Stimulated activated CD4-positive, alpha-beta T cell treated with anti-CD3 and anti-CD28 coated beads, Interleukin-12 subunit alpha, Interleukin-12 subunit beta, amount 100 ng/mL, for 24 hours (primary cell): ENCODE data around the gene AGPS.
"Not testable (repeated sequence)": the region's sequence is repeated elsewhere in the genome, so short reads cannot be mapped to it uniquely, and the experiment has no call there.

Source experiments
- DNase-seq, 2 experiments: peaks; one replicate each; pipeline ENCODE4 v3.0.0-alpha.2; 2020; ENCODE audit warnings: low read depth in 2 of 2

The AGPS gene

GRCh38 chr2:177550264-177551200 is 158.0 kb downstream of the AGPS start:
- no peak for DNase-seq

- DNase-seq, result not testable (repeated sequence)
Measured at GRCh38 chr2:177551360-177551759, 158.8 kb downstream of the AGPS start.

GRCh38 chr2:177551989-177552421 is 159.4 kb downstream of the AGPS start:
- DNase-seq, result no peak

- DNase-seq, result peak; percentile 77 to 78
Measured at GRCh38 chr2:177552422-177553175, 160.0 kb downstream of the AGPS start.

- no peak for DNase-seq
Measured at GRCh38 chr2:177553176-177553884, 160.8 kb downstream of the AGPS start.

GRCh38 chr2:177554365-177554764 is 161.8 kb downstream of the AGPS start:
- no peak for DNase-seq

GRCh38 chr2:177556153-177556552 is 163.6 kb downstream of the AGPS start:
- DNase-seq, result no peak

- DNase-seq, result no peak
Measured at GRCh38 chr2:177557794-177558193, 165.2 kb downstream of the AGPS start.

- no peak for DNase-seq
Measured at GRCh38 chr2:177559638-177560037, 167.1 kb downstream of the AGPS start.

GRCh38 chr2:177568390-177568789 is 175.8 kb downstream of the AGPS start:
- DNase-seq, result no peak

GRCh38 chr2:177568893-177569292 is 176.3 kb downstream of the AGPS start:
- DNase-seq, result no peak

- DNase-seq, result no peak
Measured at GRCh38 chr2:177572236-177572671, 179.7 kb downstream of the AGPS start.

- DNase-seq, result no peak
Measured at GRCh38 chr2:177573120-177573519, 180.5 kb downstream of the AGPS start.

- DNase-seq, result no peak
Measured at GRCh38 chr2:177574356-177574755, 181.8 kb downstream of the AGPS start.

- DNase-seq, result no peak
Measured at GRCh38 chr2:177575358-177575757, 182.8 kb downstream of the AGPS start.

- no peak for DNase-seq
Measured at GRCh38 chr2:177577075-177577474, 184.5 kb downstream of the AGPS start.

GRCh38 chr2:177578454-177578853 is 185.9 kb downstream of the AGPS start:
- DNase-seq, result no peak

GRCh38 chr2:177579486-177580036 is 187.0 kb downstream of the AGPS start:
- no peak for DNase-seq

- no peak for DNase-seq
Measured at GRCh38 chr2:177582000-177582399, 189.4 kb downstream of the AGPS start.

GRCh38 chr2:177584030-177584692 is 191.6 kb downstream of the AGPS start:
- DNase-seq, result no peak

GRCh38 chr2:177585234-177585863 is 192.8 kb downstream of the AGPS start:
- no peak for DNase-seq
